Stomach (tissue), 4 donors: ENCODE measurements around the gene SLC35F6.

ENCODE experiments used
- CTCF ChIP-seq, 7 experiments: fragments of 450-650 bp in 4 of 7; fragments of 200-600 bp in 3 of 7; sonication (generic) in 3 of 7; IDR thresholded peaks; one replicate each; pipeline ENCODE4 v1.5.1; 2016 to 2019; ENCODE audit warnings: antibody characterized with exemption in 7 of 7, control low read depth in 2 of 7, mild to moderate bottlenecking in 1 of 7
- EP300 ChIP-seq: sonication (generic); formaldehyde crosslinking; IDR thresholded peaks from one replicate; pipeline ENCODE4 v1.6.1; 2017; ENCODE audit warnings: antibody characterized with exemption
- POLR2AphosphoS5 ChIP-seq, 3 donors: sonication (generic); formaldehyde crosslinking; IDR thresholded peaks; one replicate each; pipeline ENCODE4 v1.6.1; 2016; ENCODE audit warnings: antibody characterized with exemption in 3 of 3

GRCh38 chr2:26743852-26744251, 20.2 kb upstream of the SLC35F6 start:
- TF ChIP-seq EP300 = no peak
- TF ChIP-seq CTCF (IDR thresholded peaks at IDR 0.05) = no peak
- TF ChIP-seq POLR2AphosphoS5 (IDR thresholded peaks at IDR 0.05) = no peak
